CD4-positive, alpha-beta T cell treated with Interleukin-10 for 1 hour (primary cell): Measurements from ENCODE around the gene ZNF213.
"Not testable (repeated sequence)": the region's sequence is repeated elsewhere in the genome, so short reads cannot be mapped to it uniquely, and the experiment has no call there.

Experiments
- DNase-seq: peaks from one replicate; pipeline ENCODE4 v3.0.0-alpha.2; 2020

The ZNF213 gene

GRCh38 chr16:3149630-3150345 lies 15.0 kb downstream of the ZNF213 start:
- peak; percentile 57 for DNase-seq

GRCh38 chr16:3150346-3151218 lies 15.8 kb downstream of the ZNF213 start:
- DNase-seq: peak; percentile 98

GRCh38 chr16:3152027-3152276 lies 17.1 kb downstream of the ZNF213 start:
- peak; percentile 60 for DNase-seq

- DNase-seq: peak; percentile 87
Measured at GRCh38 chr16:3152277-3152990, 17.6 kb downstream of the ZNF213 start.

- DNase-seq: no peak
Measured at GRCh38 chr16:3152991-3153368, 18.2 kb downstream of the ZNF213 start.

GRCh38 chr16:3155181-3155580 lies 20.4 kb downstream of the ZNF213 start:
- no peak for DNase-seq

GRCh38 chr16:3155972-3156371 lies 21.1 kb downstream of the ZNF213 start:
- DNase-seq: no peak

- peak; percentile 71 for DNase-seq
Measured at GRCh38 chr16:3157229-3158025, 22.6 kb downstream of the ZNF213 start.

GRCh38 chr16:3158026-3158509 lies 23.2 kb downstream of the ZNF213 start:
- no peak for DNase-seq

GRCh38 chr16:3158510-3159314 lies 23.9 kb downstream of the ZNF213 start:
- DNase-seq: peak; percentile 96

GRCh38 chr16:3161235-3162018 lies 26.6 kb downstream of the ZNF213 start:
- DNase-seq: no peak

- no peak for DNase-seq
Measured at GRCh38 chr16:3164121-3164991, 29.5 kb downstream of the ZNF213 start.

GRCh38 chr16:3165111-3165822 lies 30.4 kb downstream of the ZNF213 start:
- DNase-seq: no peak

- DNase-seq: no peak
Measured at GRCh38 chr16:3166505-3166886, 31.7 kb downstream of the ZNF213 start.

GRCh38 chr16:3168729-3169128 lies 33.9 kb downstream of the ZNF213 start:
- DNase-seq: not testable (repeated sequence)

GRCh38 chr16:3170440-3171180 lies 35.8 kb downstream of the ZNF213 start:
- no peak for DNase-seq

- DNase-seq: peak; percentile 51
Measured at GRCh38 chr16:3171181-3171854, 36.5 kb downstream of the ZNF213 start.
